ENCODE data around the gene KMT5C.

- TF ChIP-seq, protein P1, sequence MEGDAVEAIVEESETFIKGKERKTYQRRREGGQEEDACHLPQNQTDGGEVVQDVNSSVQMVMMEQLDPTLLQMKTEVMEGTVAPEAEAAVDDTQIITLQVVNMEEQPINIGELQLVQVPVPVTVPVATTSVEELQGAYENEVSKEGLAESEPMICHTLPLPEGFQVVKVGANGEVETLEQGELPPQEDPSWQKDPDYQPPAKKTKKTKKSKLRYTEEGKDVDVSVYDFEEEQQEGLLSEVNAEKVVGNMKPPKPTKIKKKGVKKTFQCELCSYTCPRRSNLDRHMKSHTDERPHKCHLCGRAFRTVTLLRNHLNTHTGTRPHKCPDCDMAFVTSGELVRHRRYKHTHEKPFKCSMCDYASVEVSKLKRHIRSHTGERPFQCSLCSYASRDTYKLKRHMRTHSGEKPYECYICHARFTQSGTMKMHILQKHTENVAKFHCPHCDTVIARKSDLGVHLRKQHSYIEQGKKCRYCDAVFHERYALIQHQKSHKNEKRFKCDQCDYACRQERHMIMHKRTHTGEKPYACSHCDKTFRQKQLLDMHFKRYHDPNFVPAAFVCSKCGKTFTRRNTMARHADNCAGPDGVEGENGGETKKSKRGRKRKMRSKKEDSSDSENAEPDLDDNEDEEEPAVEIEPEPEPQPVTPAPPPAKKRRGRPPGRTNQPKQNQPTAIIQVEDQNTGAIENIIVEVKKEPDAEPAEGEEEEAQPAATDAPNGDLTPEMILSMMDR (IDR thresholded peaks at IDR 0.05), result no peak
- no peak for TF ChIP-seq POLR2A (IDR thresholded peaks at IDR 0.05)
Observed at GRCh38 chr19:55325172-55325571, 14.5 kb upstream of the KMT5C start, which contains the start of gene TMEM150B.
